Bronchial epithelial cell (primary cell): Measurements from ENCODE around the gene BGN. TPM values are rescaled to one million over a fixed set of nuclear protein-coding genes. Genes with fewer than 3 reads are reported as not detected.

Experiments
- DNase-seq: peaks from one replicate; pipeline ENCODE4 v3.0.0-alpha.2; 2010; ENCODE audit warnings: low read depth
- FAIRE-seq: peaks from 2 replicates; lab custom pipeline; 2011; peaks lifted over from hg19 to GRCh38; lab: Jason Lieb, UNC
- H3K27me3 ChIP-seq: 2 replicates; pipeline ENCODE4 v1.5.1; 2011; ENCODE audit warnings: low read length; ENCODE audit not compliant: control insufficient read depth, insufficient read depth
- H3K36me3 ChIP-seq: 2 replicates; pipeline ENCODE4 v1.5.1; 2011; ENCODE audit warnings: low read length; ENCODE audit not compliant: control insufficient read depth, insufficient read depth
- H3K4me3 ChIP-seq: 2 replicates; pipeline ENCODE4 v1.5.1; 2011; ENCODE audit warnings: mild to moderate bottlenecking, low read depth, low read length, control low read depth
- CTCF ChIP-seq: IDR thresholded peaks from 2 replicates; pipeline ENCODE4 v1.5.1; 2011; ENCODE audit warnings: mild to moderate bottlenecking, moderate library complexity, low read length, control low read depth, inconsistent platforms; ENCODE audit not compliant: insufficient read depth, severe bottlenecking
- total RNA-seq: library from RNA; depleted of rRNA; stranded (reverse); fragments of >200 nt; gene quantifications from 2 replicates; pipeline ENCODE4 v1.2.1, GENCODE V29; 2014

BGN gene
- total RNA-seq, 1 donor from 2014 or later = 0.26 TPM

DNA sequence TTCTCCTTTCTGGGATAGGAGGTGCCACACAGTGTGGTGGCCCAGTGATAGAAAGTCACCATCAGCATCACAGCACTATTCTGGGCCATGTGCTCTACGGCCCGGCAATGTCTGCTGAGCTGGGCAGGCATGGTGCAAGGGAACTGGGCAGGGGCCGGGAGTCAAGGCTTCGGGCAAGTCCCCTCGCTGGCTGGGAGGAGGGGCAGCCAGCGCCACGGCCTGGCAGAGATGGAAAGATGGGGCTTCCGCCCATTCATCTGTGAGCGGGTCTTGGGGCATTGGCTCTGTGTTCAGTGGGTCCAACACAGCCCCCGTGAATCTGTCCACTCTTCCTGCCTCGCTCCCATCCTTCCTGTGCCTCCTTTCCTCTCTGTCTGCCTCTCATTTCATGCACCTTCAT, 15.6 kb downstream of the BGN start:
- no peak for TF ChIP-seq CTCF
- no peak for DNase-seq
- H3K36me3 ChIP-seq = no peaks in the 10 kb centered on the region
- no peaks in the 10 kb centered on the region for H3K27me3 ChIP-seq
- FAIRE-seq = no peak
- no peak overlapping the region for H3K4me3 ChIP-seq

DNA sequence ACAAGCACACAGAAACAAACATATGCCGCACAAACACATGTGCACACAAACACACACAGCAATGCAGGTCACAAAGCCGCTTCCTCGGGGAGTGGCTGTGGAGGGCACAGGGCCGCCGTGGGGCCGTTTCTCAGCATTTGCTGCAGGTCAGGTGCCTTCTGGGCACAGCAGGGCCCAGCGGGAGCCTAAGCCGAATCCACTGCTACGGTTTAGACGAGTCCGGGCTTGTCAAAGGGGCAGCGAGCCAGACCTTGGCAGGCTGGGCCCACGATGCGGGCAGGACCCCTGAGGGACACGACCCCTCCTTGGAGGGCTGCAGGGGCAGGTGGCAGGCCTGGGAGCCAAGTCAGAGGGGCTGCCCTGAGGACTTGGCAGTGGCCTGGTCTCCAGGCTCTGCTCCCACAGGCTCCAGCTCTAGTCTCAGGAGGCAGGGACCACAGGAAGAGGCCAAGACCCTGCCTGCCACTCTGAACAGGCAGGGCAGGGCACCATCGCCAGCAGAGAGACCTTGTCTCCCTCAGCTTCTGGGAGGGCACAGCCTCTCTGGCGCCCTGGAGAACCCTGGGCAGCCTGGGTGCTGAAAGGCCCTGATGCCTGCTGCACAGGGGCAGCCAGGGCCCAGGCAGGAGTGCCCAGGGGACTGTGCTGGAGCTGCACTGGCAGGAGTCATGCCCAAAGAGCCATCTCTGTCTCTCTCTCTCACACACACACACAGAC, 17.2 kb downstream of the BGN start:
- TF ChIP-seq CTCF = no peak
- Histone ChIP-seq H3K27me3 (no peaks in the 10 kb centered on the region), H3K4me3 (no peak overlapping the region), H3K36me3 (no peaks in the 10 kb centered on the region)
- DNase-seq (no peak), FAIRE-seq (no peak)

DNA sequence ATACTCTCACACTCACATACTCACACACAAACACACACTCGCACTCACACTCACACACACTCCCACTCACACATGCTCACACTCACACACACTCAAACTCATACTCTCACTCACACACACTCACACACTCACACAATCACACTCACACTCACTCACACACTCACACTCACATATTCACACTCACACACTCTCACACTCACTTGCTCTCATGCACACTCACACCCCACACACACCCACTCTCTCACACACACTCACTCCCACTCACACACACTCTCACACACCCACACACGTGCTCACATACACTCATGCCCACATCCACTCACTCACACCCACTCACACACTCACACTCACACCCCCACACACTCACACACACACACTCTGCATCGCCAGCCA, 17.7 kb downstream of the BGN start:
- FAIRE-seq (peak; percentile 32), DNase-seq (no peak)
- no peaks in the 10 kb centered on the region for H3K36me3 ChIP-seq
- H3K27me3 ChIP-seq = no peaks in the 10 kb centered on the region
- H3K4me3 ChIP-seq = no peak overlapping the region
- no peak for TF ChIP-seq CTCF

DNA sequence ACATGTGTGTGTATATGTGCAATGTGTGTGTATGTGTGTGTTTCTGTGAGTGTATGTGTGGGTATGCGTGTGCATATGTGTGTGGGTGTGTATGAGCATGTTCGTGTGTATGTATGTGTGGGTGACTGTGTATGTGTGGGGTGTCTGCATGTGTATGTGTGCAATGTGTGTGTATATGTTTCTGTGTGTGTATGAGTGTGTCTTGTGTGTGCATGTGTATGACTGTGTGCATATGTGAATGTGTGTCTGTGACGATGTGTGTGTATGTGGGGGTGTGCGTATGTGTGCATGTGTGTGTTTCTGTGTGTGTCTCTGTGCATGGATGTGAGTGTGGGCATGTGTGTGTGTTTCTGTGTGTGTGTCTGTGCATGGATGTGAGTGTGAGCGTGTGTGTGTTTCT, 18.5 kb downstream of the BGN start:
- no peaks in the 10 kb centered on the region for H3K36me3 ChIP-seq
- no peaks in the 10 kb centered on the region for H3K27me3 ChIP-seq
- H3K4me3 ChIP-seq = no peak overlapping the region
- no peak for FAIRE-seq
- no peak for TF ChIP-seq CTCF
- DNase-seq = no peak

DNA sequence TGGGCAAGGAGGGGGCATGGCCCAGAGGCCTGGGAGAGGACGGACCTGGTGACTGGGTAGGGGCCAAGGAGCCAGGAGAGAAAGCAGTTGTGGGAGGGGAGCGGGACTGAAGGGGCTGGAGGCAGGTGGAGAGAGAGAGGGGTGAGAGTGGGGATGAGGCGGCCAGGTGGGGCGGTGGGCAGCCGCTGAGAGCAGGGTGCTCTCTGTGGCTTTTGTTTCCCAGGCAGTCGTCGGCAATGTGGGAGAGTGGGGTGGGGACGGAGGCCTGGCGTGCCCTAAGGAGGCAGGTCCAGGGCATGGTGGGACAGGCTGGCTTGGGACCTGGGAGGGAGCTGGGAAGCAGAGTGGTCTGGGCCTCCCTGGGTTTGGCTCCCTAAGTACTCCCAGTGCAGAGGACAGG, 19.5 kb downstream of the BGN start:
- no peaks in the 10 kb centered on the region for H3K36me3 ChIP-seq
- no peak for TF ChIP-seq CTCF
- DNase-seq (no peak), FAIRE-seq (no peak)
- no peak overlapping the region for H3K4me3 ChIP-seq
- peaks cover 7% of the 10 kb centered on the region for H3K27me3 ChIP-seq

DNA sequence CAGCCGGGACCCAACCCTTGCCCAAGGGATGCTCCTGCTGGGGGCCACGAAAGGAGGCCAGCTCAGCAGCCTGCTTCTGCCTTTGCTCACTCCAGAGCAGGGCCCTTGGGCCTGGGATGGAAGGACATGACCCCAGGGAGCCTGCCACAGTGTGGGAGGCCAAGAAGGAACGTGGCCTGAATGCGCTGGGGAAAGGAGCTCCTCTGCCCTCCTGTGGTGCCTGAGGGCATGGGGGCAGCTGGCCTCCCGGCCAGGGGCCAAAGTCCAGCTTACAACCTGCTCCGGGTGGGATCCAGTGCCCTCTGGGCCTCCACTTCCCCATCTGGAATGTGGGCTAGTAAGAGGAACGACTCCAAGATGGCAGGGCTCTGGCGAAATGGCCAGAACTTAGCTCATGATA, 20.7 kb downstream of the BGN start:
- DNase-seq = no peak
- Histone ChIP-seq H3K4me3 (no peak overlapping the region), H3K27me3 (peaks cover 7% of the 10 kb centered on the region), H3K36me3 (no peaks in the 10 kb centered on the region)
- FAIRE-seq = no peak
- TF ChIP-seq CTCF = no peak
